ENCODE data around the gene SEC61B.

Gene SEC61B

GRCh38 chr9:99221621-99222415, at the start of gene SEC61B, which contains the start of gene ALG2:
Gene SEC61B, plus strand, starts transcription at chr9:99222282. Its CDS starts 82 bp downstream, at chr9:99222364.
Gene ALG2, minus strand, starts transcription at chr9:99221942. Its CDS starts 48 bp downstream, at chr9:99221894.
- DNase-seq, result peak; percentile 95 to 96

DNA sequence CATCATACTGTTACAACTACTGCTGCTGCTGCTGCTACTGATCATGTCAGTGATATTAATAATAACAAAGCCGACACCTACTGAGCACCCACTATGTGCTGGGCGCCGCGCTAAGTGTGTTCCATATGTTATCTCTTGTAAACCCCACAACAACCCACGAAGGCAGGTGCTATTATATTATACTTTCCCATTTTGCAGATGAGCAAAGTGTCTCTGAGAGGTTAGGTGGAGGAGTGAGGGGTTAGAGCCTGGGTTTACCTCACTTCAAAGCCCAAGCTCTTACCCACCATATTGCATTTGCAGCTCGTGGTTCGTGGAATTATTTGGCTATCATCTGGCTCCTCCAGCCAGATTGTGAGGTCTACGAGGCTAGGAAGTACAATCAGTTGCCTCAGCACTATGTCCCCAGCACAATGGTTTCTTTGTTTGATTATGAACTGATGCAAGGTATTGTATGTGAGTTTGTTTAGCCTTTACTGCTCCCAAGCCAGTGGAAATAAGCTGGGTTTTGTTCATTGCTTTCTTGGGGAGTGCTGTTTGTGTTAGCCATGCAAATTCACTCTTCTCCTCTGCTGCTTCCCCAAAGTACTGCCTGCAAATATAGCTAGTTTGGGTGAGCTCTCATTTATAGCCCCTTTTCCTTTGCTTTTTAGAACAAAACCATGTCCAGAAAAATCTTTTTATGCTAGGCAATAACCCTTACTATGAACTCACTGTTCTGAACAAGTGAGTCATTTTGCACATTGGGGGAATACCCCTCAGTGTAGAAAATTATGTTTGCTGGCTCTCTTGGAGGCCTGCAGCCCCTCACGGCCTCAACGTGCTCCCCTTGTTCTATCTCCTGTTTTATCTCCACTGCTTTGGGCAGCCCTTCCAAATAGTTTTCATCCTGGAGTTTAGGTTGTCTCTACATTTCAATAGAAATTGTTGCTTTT, 48.2 kb upstream of the SEC61B start:
- DNase-seq, result no peak

DNA sequence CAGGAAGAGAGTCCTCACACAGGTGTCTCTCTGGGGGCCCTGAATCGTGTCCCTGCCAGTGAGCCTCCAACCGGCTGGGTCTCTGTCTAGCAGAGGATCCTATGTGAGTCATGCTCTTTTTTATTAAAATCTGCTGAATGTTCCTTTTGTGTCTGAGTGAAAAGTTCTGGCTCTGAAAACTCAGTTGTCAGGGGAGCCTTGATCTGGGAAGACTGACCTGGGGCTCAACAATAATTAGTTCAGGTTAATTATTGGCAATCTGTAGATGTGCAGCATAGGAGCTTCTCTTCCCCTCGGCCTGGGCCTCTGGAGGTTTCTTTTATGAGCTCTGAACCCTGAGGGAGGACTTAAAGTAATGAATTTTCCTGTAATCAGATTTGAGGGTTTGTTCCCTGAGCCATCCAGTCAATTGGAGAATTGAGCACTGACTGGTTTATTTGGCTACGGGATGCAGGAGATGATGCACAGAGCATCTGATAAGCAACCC, 45.5 kb upstream of the SEC61B start:
- DNase-seq, result no peak

- DNase-seq, result no peak
Measured at GRCh38 chr9:99177576-99178366, 44.3 kb upstream of the SEC61B start.

DNA sequence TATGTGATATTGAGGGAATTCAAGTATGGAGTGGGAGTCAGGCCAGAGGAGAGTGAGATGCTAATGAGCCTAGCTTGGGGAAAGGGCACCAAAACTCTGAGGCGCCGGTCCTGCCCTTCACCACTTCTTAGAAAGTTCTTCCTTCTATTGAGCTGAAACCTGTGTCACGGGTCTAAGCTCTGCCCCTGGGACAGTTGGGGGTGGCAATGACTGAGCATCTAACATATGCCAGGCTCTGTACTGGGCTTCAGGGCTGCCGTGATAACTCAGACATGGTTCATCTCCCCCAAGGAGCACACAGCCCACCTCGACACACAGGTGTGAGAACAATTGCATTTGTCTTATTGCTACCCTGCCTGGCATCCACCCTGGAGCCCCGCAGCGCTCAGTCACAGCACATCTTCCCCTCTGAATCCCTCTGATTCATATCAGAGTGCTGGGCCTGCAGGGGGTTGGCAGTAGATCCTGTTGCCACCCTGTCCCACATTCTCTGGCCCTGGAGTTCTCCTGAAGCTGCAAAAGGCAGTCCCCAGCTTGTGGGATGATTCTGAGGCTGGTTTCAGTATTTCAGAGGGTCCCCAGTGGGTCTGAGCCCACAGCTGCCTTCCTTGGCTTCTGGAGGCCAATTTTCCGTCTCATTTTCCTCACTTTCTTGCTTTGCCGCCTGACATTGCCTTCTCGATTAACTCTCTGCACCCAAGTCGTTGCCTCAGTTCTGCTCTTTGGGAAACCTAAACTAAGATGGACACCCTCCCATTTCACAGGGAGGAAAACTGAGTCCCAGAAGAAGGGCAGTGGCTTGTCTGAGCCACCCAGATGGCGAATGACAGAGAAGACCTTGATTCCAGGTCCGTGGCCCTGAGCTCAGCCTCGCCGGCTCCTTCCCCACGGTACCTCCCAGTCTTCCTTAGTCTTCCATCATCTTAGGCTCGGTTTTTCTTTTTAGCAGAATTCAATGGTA, 42.9 kb upstream of the SEC61B start:
- DNase-seq, result no peak

DNA sequence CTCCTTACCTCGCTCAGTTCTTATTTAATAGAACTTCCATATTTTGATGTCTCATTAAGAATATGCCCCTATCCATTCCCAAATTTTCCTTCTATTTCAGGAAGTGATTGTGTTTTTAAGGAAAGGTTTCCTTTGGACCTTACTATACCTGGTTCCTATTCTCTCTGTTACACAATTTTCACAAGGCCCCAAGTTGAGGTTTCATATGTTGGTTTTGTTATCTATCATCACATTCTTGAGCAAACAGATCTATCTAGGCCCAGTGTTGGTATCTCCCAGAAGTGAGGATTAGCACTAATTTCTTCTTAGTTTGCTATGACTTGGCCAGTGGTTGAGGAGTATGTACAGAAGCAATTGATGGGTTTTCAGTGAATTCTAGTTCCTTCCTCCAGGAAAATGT, 41.9 kb upstream of the SEC61B start:
- no peak for DNase-seq

DNA sequence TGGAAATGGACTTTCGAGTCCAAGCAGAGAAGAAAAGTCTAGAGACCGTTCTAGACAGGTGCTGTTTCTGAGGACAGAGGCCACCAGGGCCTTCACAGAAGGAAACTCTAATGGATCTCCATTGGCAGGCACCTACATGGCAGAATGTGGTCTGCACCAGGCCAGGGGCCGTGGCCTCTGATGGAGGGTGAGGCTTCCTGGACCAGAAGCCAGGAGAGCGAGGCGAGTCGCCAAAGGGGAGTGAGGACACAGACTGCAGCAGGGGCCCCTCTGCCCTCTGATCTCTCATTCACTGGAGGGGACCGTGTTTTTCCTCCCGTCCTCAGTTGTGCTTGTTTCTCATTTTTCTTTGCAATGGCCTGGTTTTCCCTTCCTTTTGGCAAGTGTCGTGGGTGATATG, 41.4 kb upstream of the SEC61B start:
- peak; percentile 6 to 14 for DNase-seq

DNA sequence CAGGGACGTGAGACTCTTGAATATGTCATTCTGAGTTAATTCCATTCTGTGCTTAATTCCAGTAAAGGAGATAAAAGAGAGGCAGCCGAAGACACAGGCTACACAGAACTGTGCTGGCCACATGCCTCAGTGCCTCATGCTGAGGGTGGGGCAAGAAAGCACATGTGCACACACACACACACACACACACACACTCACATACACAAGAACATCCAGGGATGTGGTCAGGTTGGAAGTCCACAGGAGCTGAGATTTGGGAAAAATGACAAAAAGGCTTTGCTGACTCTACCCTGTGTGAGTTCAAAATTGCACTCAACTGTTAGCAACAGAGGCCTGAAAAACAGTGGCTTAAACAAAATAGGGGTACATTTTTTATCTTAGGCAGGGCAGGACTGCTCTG, 40.9 kb upstream of the SEC61B start:
- no peak for DNase-seq

DNA sequence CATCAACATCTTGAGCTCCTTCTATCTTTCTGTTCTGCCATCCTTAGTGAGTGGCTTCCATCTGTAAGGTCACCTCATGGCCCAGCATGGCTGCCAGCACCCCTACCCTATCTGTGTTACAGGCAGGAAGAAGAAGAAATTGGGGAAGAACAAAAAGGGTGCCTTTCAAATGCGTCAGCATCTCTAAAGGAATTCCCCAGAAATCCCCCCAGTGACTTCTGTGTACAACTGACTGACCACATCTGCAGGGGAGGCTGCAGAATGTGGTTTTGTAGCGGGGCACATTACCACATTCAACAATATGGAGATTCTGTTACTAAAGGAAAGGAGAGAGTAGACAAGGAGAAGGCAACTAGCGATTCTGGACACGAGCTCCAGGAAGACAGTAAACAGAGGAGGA, 40.5 kb upstream of the SEC61B start:
- DNase-seq, result peak; percentile 16 to 42

GRCh38 chr9:99182356-99182755, 39.7 kb upstream of the SEC61B start:
- no peak for DNase-seq

DNA sequence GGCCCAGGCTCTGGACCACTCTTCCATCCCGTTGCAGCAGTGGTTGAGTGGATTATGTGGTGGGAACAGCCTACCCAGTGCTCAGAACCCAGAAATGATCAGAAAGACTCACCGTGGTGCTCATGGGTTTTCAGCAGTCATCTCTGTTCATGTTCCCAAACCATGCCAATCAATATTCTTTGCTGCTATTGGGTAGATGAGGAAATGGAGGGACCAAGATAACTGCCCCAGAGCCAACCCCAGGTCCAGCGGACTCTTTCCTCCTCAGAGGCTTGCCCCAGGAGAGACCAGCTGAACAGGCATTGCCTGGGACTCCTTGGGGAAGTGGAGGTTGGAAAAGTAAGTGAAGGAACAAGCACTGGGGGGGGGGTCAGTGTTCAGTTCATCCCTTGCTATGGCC, 38.5 kb upstream of the SEC61B start:
- no peak for DNase-seq

- no peak for DNase-seq
Measured at GRCh38 chr9:99184110-99184474, 38.0 kb upstream of the SEC61B start.

DNA sequence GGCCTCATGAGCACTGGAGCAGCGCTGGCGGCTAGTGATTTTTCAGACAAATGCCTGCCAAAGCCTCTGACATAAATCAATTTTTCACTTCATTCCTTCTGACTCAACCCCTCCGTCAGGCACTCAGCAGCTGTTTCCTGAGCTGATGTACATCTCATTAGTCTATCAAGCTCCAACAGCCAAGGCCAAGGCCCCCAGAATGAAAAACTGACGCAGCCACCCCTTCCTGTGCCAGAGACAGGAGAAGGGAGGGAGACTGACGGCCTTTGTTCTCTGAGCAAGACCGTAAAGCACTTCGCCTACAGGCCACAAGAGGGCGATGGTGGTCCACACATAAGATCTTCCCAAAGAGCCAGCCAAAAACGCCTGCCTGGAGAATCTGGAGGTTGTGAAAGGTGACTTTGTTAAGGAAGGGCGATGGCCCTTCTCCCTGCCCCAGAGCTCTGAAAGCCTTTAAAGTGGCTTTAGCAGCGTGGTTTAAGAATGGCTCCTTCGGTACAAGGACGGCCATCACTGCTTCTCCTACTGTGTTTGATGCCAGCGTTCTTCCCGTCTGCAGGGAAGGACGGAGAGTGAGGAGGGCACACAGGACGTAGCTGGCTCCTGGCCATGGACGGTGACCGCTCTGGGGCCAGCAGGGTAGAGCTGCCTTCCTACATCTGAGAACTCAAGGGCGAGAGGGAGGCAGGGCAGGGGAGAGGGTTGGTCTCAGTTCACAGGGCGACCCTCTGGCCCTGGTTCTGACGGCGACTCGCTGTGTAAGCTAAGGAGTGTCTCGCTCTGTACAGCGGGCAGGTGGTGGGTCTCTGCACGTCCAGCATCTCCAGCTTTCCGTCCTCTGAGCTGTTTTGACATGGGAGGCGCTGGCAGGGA, 37.4 kb upstream of the SEC61B start:
- peak; percentile 81 to 85 for DNase-seq

- DNase-seq, result no peak
Measured at GRCh38 chr9:99185348-99185632, 36.8 kb upstream of the SEC61B start.

- DNase-seq, result no peak
Measured at GRCh38 chr9:99185934-99186333, 36.1 kb upstream of the SEC61B start.

DNA sequence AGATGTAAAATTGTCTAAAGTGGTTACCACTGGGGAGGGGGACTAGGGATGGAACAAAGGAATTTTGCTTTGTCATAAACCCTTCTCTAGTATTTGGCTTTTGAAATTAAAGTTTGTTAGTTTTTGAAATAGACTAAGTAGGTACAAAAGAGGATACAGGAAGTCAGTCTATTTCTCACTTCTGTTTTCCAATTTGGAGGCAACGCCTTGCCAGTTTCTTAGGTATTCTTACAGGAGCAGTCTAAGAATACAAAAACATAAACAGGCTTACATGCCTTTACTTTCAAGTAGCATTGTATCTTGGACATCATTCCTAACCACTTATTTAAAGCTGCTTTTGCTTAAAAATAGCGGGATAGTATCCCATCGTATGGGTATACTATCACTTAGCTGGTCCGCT, 34.8 kb upstream of the SEC61B start:
- no peak for DNase-seq

DNA sequence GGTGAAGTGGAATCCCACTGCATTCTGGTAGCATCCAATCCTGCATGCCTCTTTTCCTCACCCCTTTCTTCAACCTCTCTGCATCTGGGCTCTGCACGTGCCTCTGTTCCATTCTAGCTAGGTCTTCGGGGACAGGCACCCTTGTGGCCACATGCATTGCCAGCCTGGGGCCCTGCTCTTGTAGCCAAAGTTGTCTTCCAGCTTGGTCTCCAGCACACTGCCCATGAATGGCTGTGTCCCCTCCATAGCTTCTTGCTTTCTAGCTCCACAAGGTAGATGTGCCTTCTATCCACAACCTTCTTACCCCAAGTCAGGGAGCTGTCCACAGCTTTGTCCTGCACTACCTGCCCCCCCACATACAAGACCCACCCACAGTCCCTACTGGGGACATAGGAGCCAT, 32.9 kb upstream of the SEC61B start:
- no peak for DNase-seq

GRCh38 chr9:99189887-99190596, 32.0 kb upstream of the SEC61B start:
- DNase-seq, result no peak

DNA sequence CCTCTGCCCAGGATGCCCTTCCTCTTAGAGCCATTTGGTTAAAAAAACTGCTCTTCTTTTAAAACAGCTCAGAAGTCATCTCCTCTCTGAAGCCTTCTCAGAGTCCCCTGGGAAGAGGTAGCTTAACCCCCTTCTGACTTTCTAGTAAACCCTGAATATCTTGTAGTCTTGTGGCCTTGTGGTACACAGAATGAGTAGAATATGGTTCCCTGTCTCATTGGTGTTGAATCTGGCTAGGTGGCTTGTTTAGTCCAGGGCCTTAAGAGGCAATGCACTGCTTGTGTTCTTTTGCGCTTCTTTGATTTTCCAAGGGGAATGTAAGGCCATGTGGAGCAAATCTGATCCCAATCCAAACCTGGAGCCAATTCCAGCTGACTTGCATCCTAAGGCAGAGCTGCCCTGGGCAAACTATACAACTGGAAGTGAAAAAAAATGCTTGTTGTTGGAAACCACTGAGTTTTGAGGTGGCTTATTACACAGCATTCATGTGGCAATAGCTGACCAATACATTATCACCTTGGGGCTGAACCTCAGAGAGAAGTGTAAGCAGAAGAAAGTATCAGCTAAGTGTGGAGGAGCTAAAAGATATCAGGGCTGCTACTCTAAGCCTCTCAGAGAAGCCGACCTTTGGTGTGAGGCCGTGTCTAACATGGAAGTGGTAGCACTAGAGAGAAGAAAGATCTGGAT, 31.3 kb upstream of the SEC61B start:
- DNase-seq, result no peak
